Lung microvascular endothelial cell (primary cell): ENCODE measurements around the gene PSKH1. TPM values are rescaled to one million over a fixed set of nuclear protein-coding genes. Genes with fewer than 3 reads are reported as not detected.

Experiments used
- DNase-seq, 2 donors: peaks; one replicate each; pipeline versions ENCODE4 v3.0.0 to v3.0.0-alpha.2; 2010; ENCODE audit warnings: low read depth in 2 of 2
- total RNA-seq: library from RNA; depleted of rRNA; stranded (reverse); fragments of >200 nt; gene quantifications from 2 replicates; pipeline ENCODE4 v1.2.1, GENCODE V29; 2014

The PSKH1 gene
- total RNA-seq, 1 donor from 2014 or later, result 12.9 TPM

DNA sequence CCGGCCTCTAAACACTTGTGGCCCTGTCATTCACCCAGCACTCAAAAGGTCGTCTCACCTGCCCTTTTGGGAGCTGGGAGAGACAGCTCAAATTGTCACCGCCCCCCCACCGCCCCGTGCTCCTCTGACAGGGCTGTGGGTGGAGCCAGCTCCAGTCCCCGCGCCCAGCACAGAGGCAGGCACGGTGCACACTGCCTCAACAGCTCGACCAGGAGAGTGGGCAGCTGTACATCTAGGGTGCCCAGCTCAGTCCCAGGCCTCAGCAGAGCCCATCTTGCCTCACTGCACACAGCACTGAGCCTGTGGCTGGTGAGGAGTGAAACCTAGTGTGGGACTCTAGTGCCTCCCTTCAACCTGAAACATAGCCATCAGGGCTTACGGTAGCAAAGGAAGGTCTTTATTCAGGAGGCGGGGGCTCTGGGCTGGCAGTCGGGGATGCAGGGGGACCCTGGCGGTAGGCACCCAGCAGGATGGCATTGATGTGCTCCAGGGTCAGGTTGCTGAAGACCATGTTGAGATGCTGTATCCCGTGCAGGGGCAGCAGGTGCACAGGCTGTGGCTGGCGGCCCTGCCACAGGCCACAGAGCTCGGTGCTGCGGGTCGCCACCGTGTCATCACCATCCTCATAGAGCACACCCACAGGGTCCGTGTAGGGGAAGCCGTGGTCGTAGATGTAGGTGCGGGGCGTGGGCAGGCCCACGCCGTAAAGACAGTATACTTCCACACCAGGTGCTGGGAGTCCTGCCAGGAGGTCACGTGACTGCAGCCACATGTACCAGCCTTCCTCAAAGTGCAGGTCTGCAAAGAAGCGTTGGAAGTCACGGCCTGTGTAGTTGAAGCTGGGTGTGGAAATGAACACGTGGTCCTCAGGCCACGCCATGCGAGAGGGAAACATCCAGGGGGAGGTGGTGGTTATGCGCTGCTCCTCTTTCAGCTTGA lies 46.7 kb downstream of the PSKH1 start:
- DNase-seq, result no peak

DNA sequence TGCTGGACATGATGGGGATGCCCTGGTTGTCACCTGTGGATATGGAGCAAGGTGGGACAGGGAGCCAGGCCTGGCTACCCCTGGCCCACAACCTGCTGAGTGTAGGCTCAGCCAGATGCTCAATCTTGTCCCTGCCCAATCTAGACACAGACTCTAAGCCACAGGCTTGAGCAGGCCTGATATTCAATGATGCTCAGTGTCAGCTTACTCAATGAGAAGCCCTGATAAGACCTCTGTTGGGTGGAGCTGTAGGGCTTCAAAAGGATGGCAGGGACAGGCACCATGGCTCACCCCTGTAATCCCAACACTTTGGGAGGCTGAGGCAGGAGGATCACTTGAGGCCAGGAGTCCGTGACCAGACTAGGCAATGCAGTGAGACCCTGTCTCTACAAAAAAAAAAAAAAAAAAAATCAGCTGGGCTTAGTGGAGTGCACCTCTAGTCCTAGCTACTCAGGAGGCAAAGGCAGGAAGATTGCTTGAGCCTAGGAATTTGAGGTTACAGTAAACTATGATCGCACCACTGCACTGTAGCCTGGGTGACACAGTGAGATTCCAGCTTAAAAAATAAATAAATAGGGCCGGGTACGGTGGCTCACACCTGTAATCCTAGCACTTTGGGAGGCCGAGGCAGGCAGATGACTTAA lies 47.5 kb downstream of the PSKH1 start:
- DNase-seq, result no peak

DNA sequence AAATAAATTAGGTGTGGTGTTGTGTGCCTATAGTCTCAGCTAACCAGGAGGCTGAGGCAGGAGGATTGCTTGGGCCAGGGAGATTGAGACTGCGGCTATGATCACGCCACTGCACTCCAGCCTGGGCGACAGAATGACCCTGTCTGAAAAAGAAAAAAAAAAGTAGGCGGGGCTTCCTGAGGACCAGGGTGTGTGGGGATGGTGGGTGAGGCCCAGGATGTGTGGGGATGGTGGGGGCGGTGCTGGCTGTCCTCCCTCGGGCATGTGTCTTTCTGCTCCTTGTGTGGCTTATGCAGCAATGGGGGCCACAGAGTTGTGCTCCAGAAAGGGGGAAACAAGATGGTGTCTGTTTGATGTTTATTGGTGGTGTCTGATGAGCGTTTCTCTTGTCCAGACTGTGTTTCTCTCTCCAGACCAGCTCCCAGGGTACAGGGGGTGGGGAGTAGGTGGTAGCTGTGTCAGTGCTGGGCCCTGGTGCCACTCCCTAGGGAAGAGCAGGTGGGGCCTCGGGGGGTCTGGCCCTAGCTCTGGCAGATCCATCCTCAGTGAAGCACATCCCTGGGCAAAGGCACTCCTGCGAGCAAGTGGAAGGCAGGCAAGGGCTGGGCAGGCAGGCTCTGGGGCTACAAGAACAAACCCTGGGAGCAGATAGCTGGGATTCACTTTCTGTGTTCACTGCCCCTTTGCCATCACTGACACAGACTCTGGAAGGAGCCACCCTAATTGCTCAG lies 48.6 kb downstream of the PSKH1 start:
- no peak for DNase-seq

DNA sequence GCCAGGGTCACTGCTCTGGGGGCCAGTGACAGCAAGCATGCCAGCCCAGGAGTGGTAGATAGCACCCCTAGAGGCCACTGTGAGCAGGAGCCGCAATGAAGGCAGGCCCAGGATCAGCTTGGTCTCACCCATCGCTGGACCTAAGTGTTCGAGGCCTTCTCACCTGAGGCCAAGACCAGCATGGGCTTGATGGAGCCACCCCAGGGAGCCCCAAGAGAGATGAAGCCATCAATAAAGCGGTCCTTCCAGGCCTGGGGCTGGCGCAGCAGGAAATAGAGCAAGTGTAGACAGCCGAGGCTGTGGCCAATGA lies 49.1 kb downstream of the PSKH1 start:
- DNase-seq, result peak in 1 of 2 donors; percentile 56

DNA sequence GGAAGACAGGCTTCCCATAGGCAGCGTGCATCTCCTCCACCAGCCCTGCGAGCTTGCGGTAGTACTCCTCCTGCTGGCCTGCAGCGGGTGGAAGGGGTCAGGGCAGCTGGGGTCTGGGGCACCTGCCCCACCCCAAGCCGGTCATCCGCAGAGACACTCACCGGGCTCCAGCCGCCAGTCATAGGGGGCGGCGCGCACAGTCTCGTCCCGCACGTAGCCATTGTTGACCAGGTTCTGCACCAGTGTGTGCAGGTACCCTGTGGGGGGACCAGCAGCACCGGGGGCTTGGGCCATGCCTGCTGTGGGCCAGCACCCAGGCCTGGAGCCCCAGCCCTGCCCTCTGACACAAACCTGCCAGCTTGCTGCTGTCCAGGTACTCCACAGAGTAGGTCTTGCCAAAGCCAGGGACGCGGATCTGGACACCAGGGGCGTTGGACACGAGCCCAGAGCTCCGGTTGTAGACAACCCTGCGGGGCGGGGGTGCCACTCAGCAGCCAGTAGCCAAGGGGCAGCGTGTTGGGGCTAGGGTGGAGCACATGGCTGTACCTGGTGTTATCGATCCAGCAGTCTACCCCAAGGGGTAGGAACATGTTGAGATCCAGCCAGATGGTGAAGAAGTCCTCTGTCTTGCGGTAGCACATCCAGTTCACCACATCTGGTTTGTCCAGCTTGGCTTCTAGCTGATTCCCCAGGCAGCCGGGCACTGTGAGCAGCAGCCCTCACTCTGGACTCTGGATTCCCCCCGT lies 49.6 kb downstream of the PSKH1 start:
- DNase-seq, result no peak

DNA sequence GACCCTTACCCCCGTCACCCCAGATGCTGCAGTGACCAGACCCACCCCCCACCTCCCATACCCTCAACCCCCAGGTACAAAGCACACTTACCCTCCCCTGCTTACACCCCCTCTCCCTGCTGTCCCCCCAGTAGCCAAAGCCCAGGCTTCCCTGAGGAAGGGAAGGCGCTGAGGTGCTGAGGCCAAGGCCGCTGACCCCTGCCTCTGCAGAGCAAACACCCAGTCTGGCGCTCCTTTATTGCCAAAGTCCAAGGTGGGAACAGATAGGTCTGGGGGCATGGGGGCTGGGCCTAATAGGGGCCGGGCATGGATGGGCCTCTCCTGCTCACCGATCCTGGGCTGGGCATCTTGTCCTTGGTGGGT lies 50.2 kb downstream of the PSKH1 start:
- DNase-seq, result no peak

DNA sequence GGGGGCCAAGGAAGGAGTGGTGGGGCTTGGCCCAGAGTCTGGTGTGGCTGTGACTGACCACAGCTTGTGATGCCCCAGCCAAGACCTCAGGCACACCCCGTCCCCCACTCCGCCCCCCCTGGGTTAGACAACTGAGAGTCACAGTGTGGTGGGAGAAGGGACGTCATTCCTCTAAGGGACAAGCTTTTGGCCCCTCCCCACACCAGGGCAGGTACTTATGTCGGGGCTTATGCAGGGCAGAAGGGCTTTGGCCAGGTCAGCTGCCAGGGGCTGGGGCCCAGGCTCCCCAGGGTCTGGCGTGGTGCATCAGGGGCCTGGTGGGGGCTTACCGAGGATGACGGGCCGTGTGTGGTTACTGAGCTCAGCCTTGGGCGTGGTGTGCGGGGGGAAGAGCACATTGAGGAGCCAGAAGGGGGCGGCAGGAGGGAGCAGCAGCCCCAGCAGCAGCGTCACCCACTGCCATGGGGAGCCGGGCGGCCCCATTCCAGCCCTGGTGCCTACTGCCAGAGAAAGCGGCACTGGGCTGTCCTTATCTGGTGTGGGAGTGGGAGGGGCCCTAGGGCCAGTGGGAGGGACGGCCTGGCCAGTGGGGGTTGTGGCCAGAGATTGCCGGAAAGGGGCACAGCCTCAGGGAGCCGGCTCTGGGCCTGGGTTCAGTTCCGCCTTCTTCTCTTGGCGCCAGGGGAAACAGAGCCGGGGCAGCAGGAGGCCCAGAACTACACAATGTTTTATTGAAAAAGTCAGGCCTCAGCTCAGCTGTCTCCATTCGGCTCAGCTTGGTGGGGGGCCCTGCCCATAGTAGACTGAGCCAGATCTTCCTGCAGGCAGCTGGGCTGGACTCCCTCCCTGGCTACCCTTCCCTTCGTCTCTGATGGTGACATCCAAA lies 50.8 kb downstream of the PSKH1 start, which contains the start of gene LCAT:
Gene LCAT (minus strand): TSS at position 502 of the 886 bp plus-strand sequence. CDS start 19 bp downstream, at position 483.
- DNase-seq, result no peak

DNA sequence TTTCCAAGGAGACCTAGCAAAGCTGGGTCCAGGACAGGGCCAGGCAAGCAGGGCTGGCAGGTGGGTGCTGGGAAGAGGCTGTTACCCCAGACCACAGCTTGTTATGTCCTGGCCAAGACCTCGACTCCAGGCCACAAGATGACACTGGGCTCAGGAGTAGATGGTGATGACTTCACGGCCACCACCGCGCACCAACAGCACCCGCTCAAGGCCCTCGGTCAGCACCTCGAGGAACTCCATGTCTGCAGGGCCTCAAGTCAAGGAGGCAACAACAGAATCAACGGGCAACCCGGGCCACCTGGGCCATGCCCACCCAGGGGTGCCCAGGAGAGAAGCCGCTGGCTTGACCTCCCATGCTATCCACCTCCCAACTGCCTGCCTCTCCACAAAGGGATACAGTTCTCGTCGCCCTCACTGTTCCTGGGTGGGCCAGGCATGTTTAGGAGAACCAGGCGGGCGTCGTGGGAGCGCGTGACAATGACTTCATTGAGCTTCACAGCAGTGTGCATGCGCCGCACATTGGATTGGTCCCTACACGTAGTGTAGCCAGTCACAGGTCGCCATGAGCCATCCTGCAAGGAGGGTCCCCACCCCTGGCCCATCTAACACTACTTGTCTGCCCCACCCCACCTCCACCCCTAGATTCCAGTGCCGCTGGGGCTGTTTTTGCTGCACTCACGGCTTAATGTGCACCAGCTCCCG lies 51.8 kb downstream of the PSKH1 start:
- no peak for DNase-seq

DNA sequence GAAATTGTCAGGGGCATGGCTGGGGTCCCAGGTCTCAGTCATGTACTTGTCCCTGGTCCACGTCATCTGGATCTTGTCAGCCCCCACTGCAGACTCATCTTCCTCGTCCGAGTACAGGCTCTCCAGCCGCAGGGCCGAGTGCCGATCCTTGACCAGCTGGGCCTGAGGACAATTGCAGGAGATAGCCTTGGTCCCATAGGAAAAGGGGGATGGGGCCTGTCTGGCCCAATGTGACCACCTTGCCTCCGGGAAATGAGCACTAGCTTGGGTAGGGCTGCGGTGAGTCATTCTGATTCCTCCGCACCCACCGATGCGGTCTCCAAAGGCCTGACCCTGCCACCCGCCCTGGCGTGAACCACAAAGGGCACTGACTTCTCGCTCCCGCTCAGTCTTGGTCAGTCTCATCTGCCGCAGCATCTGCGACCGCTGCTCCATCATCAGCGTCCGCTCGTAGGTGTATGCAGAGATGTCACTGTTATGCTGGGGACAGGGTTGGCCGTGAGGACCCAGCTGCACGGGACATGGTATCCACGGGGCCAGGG lies 52.4 kb downstream of the PSKH1 start:
- no peak for DNase-seq

DNA sequence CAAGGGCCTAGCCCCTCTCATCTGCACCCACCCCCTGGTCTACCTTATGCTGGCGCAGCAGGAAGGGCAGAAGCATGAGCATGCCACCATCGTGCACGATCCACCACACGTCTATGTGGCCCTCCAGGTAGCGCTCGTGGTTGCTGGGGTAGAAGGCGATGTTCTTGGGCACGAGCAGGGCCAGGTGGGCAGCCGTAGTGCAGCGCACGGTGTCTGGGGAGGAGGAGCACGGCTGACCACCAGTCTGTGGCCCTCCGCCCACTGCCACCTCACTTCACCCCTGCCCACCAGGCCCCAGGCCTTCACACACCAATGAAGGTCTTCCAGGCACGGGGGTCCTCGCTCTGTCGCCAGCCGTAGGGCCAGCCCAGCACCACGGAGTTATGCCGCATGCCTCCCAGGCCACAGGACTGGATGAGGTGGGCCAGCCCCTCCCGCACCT lies 53.1 kb downstream of the PSKH1 start:
- DNase-seq, result no peak

DNA sequence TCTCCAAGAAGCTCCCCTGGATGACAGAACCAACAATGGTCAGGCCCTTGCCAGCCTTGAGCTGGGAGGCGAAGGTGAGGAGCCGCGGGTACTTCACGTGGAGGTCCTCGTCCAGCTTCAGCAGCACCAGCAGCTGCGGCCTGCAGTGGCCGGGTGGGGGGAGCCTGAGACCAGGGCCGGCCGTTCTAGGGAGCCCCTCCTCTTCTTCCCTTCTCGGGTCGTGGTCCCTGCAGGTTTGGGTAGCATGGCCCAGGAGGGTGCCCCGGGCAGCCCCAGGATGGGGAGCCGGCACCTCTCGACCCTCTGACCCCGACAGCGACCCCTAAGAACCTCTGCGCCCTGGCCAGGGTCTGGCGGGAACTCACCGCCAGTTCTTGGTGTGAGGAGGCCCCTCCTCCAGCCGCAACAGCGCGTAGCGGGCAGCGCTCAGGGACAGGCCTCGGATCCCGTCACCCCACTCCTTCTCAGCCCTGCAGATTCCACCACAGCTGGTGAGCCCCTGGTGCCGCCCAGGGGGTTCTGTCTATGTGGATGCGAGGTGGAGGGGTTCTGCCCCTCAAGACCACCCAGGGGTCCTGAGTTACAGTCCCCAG lies 54.0 kb downstream of the PSKH1 start:
- DNase-seq, result no peak

DNA sequence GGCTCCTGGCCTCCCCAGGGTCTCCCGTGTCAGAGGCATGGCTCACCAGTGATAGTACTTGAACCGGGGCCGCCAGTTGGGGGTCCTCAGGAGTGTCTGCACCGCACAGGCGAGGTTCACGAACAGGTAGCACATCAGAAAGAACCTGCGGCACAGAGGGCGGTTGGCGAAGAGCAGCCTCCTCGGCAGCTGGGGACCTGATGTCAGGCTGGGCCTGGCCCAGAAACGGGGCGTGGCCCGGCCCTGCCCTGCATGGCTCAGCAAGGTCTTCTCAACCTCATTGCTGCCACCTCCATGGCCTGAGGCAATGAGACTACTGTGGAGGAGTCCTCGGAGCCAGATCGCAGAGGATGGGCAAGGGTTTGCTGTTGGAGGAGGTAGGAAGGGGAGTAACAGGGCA lies 55.0 kb downstream of the PSKH1 start:
- DNase-seq, result no peak

DNA sequence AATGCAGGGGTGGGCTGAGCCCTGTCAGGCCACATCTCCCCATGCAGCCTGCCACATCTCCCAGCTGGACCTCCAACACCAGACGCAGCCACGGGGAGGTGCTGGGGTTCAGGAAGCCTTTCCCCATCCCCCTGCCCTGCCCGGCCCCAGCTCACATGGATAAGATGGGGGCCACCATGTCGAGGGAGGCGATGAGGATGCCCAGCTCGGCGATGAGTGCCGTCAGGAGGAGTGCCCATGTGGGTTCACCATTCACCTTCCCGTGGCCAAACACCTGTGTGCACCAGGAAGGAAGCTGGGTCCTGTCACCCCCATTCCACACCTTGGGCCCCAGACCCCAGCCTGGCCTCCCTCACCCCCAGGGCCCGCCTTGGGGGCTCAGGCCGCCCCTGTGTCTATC lies 56.6 kb downstream of the PSKH1 start:
- no peak for DNase-seq

DNA sequence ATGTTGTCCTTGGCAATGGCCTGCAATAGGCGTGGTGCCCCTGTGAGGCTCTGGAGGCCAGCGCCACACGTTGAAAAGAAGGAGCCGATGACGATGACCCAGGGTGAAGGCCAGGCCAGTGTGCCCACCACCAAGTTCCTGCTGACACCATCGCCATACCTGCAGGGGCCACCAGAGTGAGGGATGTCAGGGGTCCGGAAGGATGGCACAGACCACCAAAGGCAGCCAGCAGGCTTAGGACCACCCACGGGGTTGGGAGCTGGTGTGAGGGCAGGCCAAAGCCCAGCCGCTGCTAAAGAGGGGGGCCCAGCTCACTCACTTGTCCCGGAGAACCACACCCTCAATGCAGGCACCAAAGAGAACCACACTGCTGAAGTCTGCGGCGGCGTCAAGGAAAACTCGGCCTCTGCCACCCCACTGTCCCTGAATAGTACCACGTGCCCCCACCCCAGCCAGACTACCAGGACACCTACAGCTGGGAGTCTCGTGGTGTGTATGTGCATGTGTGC lies 57.3 kb downstream of the PSKH1 start:
- no peak for DNase-seq

DNA sequence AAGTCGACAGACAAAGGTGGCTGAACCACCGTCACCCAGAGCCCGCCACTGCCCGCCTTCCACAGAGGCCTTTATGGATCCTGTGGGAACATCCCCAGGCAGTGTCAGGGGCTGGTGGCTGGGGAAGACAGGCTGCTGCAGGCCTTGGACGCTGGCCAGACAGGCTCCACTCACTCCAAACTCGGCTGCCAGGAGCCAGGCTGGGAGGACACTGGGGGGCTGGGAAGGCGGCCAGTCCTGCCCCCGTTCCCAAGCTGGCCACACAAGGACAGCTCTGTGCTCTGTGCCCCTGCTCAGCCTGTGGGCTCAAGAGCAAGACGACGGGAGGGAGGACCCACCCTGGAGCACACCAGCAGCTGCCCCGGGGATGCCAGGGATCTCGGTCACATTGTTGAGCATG lies 58.4 kb downstream of the PSKH1 start:
- no peak for DNase-seq

DNA sequence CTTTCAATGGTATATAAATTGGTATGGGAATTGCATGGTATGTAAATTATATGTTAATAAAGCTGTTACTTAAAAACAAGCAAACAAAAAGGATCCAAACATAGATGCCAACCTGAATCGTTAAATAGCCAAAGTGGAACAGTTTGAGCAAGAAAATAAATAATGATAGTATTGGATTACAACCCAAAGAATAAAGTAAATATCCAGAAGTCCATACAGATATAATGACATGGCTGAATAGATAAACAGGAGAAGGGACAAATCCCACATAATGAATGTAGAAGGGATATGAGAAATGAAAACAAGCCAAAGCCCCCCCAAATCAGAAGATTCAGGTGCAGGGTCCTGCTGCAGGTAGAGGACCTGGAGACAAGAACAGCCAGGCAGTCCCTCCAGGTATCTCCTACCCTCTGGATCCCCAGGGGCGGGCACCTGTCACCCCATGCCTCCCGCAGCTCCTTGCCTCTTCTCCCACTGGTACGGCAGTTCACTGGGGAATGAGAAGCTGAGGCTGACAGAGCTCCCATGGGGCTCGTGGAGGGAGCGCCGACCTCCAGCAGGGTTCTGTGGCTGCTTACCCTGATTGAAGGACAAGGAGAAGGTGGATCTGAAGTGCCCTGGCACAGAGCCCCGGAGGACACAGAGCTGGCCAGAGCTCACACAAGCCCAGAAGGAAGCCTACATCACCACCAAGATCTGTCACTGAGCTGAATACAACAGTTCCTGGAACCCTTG lies 60.8 kb downstream of the PSKH1 start:
- no peak for DNase-seq

DNA sequence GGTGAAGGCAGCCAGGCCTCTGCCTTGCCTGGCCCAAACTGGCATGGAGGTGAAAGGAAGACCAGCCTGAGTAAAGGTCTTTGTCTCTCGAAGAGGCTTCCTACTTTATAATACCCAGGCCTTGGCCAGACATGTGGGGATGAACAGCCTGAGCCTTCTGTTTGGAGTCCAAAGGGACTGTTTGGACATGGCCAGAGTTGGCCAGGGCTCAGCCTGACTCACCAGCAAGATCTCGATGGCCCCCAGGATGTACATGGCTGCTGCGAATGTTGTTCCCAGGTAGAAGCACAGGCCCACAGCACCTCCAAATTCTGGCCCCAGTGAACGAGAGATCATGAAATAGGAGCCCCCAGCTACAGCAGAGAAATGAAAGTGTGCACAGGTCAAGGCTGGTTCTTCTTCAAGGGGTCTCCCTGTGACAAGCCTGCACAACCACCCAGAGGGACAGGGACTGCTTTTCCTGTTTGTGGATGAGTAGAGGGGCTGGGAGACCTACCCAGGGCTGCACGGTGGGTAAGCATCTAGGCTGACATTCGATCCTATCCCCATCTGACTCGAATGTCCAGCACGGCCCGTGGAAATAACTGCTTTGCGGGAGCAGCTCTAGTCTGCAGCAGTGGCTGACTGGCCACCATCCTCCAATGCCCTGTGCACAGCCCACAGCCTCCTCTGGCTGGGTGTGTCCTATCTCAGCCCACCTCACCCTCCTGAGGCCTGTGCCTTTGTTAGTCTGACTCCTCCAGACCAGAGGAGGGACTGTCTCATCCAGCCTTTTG lies 61.6 kb downstream of the PSKH1 start:
- no peak for DNase-seq

DNA sequence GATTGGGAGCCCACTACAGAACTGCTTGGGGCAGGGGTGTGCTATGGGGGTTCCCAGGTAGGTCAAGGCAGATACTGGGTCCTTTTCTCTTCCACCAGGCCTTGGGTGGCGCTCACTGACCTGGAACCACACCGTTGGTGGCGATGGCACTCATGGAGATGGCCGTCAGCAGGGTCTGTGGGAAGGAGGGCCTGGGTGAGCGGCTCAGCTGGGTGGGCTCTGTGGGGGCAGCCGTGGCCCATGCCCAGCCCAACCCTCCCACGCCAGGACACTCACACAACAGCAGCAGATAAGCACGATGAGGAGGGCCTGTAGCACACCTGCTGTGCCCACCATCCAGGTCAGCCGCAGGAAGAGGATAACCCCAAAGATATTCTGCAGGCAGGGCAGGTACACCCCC lies 64.6 kb downstream of the PSKH1 start:
- DNase-seq, result no peak
